NCI-H146 treated with DMSO at 0.1 percent for 48 hours (cell line): Measurements from ENCODE around the gene SETD2.
"Not testable (repeated sequence)": the region's sequence is repeated elsewhere in the genome, so short reads cannot be mapped to it uniquely, and the experiment has no call there.

Source experiments
- DNase-seq: peaks from one replicate; lab custom pipeline; 2025; ENCODE audit not compliant: unreplicated experiment; lab: John Stamatoyannopoulos, UW

Gene SETD2

DNA sequence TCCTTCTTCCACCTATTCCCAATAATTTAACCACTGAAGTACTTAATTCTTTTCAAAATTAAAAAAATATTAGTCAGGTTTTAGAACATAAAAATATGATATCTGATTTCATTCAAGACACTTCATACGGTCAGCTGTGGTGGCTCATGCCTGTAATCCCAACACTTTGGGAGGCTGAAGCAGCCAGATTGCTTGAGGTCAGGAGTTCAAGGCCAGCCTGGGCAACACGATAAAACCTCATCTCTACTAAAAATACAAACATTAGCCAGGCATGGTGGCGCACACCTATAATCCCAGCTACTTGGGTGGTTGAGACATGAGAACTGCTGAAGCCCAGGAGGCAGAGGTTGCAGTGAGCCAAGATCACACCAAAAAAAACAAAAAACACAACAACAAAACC lies 127.8 kb downstream of the SETD2 start:
- no peak for DNase-seq

DNA sequence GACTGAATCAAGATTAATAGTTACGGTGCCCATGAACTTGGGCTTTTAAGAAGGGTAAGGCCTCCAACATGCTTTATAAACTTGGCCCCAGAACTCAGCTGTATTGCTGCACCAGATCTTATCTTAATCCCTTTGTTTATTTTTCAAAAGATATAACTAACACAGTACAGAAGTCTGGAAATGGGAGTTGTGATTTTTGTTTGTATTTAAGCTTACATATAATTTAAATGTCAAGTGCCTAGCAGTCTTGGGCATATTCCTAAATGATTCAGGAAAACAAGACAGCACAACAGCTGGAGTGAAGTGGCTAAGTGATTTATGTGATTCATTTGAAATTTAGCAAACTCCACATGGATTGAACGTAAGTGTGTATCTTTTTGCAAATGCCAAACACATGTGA lies 128.3 kb downstream of the SETD2 start:
- DNase-seq, result no peak

- no peak for DNase-seq
These were observed 128.9 kb downstream of the SETD2 start for GRCh38 chr3:47034868-47035489.

GRCh38 chr3:47031041-47031440 lies 132.9 kb downstream of the SETD2 start:
- DNase-seq, result not testable (repeated sequence)

DNA sequence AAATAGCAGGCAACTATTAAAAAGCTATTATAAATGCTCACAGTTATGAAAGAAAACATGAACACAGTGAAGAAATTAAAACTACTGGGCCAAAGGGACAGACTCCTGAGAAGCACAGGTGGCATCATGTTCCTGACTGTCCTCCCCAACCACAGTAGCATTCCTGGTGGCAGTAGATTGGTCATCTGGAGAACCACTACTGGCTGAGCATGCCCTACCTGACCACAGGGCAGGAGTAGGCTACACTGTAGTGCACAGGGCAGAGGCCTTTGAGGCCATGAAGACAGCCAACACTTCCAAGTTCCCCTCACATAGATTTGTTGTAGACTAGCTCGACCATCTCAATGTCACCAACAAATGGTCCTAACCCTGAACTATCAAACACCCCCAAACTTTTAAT lies 135.2 kb downstream of the SETD2 start:
- DNase-seq, result no peak

DNA sequence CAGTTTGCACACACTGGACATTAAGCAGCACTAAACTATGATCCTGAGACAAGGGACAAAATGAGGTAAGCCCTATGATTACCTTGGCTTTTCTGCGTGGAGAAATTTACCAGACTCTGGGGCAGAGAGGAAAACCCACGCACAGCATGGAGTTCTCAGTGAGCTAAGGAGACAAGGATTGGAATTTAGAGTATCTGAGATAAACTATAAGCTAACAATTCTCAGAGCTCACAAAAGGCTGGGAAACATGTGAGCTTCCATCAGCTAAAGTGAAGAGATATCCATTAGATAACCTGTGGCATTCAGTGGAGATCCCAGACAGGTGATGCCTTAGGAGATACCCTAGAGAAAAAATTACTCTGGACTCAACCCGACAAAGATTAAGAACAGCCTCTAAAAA lies 135.8 kb downstream of the SETD2 start:
- no peak for DNase-seq

GRCh38 chr3:47026432-47026831 lies 137.5 kb downstream of the SETD2 start:
- DNase-seq, result not testable (repeated sequence)

- no peak for DNase-seq
These were observed 139.0 kb downstream of the SETD2 start for GRCh38 chr3:47024932-47025331.

- DNase-seq, result peak; percentile 5
These were observed 141.3 kb downstream of the SETD2 start for GRCh38 chr3:47022641-47023071.

GRCh38 chr3:47020311-47020710 lies 143.6 kb downstream of the SETD2 start:
- no peak for DNase-seq

DNA sequence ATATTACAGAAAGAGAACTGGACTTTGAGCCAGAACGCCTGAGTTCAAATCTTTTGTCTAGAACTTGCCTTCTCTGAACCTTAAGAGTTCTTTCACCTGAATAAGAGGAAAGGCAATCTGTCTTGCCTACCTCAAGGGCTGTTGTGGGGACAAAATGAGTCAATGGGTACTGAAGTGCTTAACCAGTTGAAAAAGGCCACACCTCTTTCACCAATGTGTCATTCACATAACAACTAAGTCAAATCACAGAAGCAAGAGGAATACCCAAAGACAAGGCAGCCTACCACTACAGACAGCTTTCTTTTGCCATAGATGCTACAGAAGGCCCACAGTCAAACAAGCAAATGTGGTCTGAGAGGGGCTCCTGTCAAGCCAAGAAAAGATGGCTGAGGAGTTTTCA lies 144.7 kb downstream of the SETD2 start:
- no peak for DNase-seq

DNA sequence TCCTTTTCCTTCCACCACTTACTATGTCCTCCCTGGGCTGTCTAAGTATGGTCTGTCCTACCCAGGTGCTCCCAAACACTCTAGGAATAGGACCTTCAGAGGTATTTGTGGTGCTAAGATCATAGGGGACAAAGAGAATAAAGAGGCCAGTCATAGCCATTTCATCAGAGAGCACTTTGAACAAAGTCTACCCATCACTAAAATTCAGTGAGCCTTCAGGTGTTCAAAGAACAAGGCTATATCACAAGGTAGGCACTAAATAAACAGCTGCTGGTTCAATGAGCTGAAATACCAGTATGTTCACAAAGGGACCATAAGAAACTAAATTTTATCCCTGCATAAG lies 145.7 kb downstream of the SETD2 start:
- no peak for DNase-seq

- DNase-seq, result no peak
These were observed 146.2 kb downstream of the SETD2 start for GRCh38 chr3:47017504-47018268.

DNA sequence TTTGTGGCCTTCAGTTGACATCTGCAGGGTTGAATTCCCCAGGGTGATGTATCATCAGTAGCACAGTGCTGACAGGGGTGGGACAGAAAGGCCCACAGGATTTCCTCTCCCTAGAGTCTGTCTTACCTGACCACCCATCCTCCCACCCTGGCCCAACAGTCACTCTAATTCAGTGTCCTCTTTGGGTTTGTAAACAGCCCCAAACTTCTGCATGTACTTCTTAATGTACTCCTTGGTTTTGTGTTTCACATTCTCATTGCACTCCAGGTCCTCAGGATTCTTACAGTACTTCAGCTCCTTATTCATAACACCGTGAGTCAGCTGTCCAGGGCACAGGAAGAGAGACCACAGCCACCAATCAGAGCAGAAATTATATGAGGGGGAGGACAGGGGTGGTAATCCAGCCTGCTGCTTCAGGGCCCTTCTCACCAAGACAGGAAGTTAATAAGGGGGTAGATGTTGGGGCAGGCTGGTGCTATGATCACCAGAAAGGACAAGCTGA lies 146.9 kb downstream of the SETD2 start:
- no peak for DNase-seq

DNA sequence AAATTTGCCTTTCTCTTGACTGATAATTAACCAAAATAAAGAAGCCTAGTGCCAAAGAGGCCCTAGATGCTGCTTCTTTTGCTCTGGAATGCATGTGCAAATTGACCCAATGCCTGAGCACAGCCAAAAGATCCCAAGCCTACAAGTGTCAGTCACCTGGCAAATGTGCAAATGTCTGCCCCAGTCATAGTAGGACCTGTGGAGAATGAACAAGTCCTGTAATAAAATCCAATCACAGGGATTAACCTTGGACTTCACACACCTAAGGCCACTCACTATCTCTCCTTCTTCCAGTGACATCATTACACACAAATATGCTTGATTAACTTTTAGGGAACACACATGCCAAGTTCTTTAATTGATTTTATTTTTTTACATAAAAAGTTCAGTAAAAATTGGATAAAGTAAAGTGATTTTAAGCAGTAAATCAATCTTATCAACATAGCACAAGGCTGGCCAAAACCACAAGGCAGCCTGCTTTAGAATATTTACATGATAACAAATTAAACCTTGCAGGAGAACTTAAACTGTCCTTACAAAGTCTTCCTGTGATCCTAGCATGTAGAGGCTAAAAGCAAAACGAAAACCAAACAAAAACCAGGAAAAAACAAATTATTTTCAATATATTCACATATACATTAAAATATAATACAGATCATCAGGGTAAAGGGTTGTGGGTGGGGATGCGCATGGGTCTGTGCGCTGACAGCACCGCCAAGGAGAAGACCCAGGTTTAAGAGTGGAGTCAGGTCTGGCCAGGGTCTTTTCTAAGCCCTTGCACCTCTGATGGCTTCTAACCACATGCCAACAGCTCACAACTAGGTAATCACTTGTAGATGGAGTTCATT lies 147.6 kb downstream of the SETD2 start:
- no peak for DNase-seq

DNA sequence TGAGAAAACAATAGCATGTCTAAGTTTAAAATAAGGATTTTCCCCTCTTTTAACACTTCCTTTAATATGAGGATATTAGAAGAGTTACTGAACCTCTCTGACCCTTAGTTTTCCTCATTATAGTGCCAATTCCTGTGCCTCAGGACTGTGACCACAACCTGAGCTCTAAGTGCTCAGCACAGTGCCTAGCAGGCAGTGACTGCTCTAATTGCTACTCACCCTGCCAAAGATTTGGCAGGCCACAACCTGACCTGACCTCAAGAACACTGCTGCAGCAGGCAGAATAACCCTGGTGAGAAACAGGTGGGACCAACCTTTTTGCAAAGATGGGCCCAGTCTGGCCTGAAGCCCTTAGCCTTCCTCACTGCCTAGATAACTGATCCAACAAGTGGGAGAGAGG lies 148.8 kb downstream of the SETD2 start:
- no peak for DNase-seq

DNA sequence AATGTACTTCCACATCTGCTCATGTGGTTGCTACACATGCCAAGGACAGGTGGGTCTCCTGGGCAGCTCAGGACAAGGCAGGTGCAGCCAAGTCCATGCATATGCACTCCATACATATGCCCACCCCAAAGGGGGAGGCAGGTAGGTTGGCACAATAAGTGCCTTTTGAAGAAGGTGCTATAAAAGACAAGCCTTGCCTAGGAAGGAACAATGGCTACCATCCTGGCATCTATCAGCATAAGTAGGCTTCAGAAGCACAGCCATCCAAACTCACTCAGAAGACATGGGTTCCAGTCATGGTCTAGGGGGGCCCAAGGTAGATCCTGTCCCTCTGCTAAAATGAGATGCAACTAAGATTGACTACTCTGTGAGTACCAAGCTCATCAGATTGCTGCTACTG lies 149.9 kb downstream of the SETD2 start:
- no peak for DNase-seq

GRCh38 chr3:47013231-47013630 lies 150.7 kb downstream of the SETD2 start:
- no peak for DNase-seq

GRCh38 chr3:47012342-47013230 lies 151.3 kb downstream of the SETD2 start:
- no peak for DNase-seq

DNA sequence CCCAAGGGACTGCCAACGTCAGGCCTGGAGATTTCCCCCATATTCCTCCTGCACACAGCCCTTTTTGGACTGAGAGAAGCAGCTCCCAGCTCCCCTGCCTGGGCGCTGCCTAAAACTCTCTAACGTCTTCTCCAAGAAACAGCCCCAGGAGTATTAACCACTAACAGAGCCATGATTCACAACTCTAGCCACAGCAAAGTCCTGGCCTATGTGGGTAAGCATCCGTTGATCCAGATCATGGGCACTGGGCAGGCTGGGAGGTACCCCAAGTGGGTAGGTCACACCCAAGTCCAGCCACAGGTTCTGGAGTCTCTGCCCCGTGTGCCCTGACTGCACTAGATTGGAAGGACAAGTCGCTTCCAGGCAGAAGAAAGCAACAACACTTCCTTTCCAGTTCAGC lies 152.5 kb downstream of the SETD2 start:
- DNase-seq, result no peak

GRCh38 chr3:47010910-47011309 lies 153.0 kb downstream of the SETD2 start:
- no peak for DNase-seq
